Endodermal cell (in vitro differentiated cells): ENCODE measurements around the gene TEX54. TPM values are rescaled to one million over a fixed set of nuclear protein-coding genes. Genes with fewer than 3 reads are reported as not detected.
A peak's percentile ranks its signal among the peaks of the same experiment; 100 is the strongest.

Experiments
- DNase-seq: peaks from one replicate; pipeline ENCODE4 v3.0.0-alpha.2; 2017
- H3K27ac ChIP-seq: 2 replicates; pipeline ENCODE4 v1.5.1; 2013; ENCODE audit warnings: mild to moderate bottlenecking, low read depth, low read length, moderate library complexity
- H3K27me3 ChIP-seq: 2 replicates; pipeline ENCODE4 v1.6.1; 2013; ENCODE audit warnings: mild to moderate bottlenecking, low read length, moderate library complexity; ENCODE audit not compliant: insufficient read depth, control insufficient read depth, poor library complexity, severe bottlenecking
- H3K36me3 ChIP-seq: 2 replicates; pipeline ENCODE4 v1.7.0; 2013; ENCODE audit warnings: mild to moderate bottlenecking, low read length, moderate library complexity; ENCODE audit not compliant: control insufficient read depth, insufficient read depth
- H3K4me1 ChIP-seq: one replicate; pipeline ENCODE4 v1.7.0; 2013; ENCODE audit warnings: low read length; ENCODE audit not compliant: control insufficient read depth, insufficient read depth
- H3K4me3 ChIP-seq: 2 replicates; pipeline ENCODE4 v1.5.1; 2013; ENCODE audit warnings: mild to moderate bottlenecking, low read length, moderate library complexity
- H3K9ac ChIP-seq: 2 replicates; pipeline ENCODE4 v1.6.1; 2013; ENCODE audit warnings: mild to moderate bottlenecking, low read length, moderate library complexity; ENCODE audit not compliant: poor library complexity, severe bottlenecking; ENCODE audit errors: extremely low read depth
- H3K9me3 ChIP-seq: 2 replicates; pipeline ENCODE4 v1.6.1; 2013; ENCODE audit warnings: mild to moderate bottlenecking, low read length, moderate library complexity; ENCODE audit not compliant: control insufficient read depth
- H3K27ac Mint-ChIP-seq: 2 replicates; pipeline ENCODE4 v1.8.0; 2020; ENCODE audit warnings: mixed read lengths
- H3K27me3 Mint-ChIP-seq: 2 replicates; pipeline ENCODE4 v1.8.0; 2021; ENCODE audit warnings: mild to moderate bottlenecking, mixed read lengths; ENCODE audit not compliant: insufficient read depth
- H3K36me3 Mint-ChIP-seq: 2 replicates; pipeline ENCODE4 v1.8.0; 2020; ENCODE audit warnings: low read depth, mixed read lengths
- H3K4me1 Mint-ChIP-seq: 2 replicates; pipeline ENCODE4 v1.8.0; 2020; ENCODE audit warnings: mixed read lengths
- H3K4me3 Mint-ChIP-seq: 2 replicates; pipeline ENCODE4 v1.8.0; 2020; ENCODE audit warnings: mild to moderate bottlenecking, moderate library complexity, mixed read lengths
- H3K9me3 Mint-ChIP-seq: 2 replicates; pipeline ENCODE4 v1.8.0; 2020; ENCODE audit warnings: mild to moderate bottlenecking, mixed read lengths
- CTCF ChIP-seq: fragments of 200-600 bp; sonication (generic); conservative IDR thresholded peaks from 2 replicates; pipeline ENCODE4 v1.5.0; 2021; ENCODE audit warnings: antibody characterized with exemption, mild to moderate bottlenecking
- WGBS, 2 experiments: methylation state at CpG; one replicate each; pipeline versions ENCODE4 v1.1.5 to v1.1.7; 2013; ENCODE audit warnings: missing lambda C conversion rate in 2 of 2, mixed read lengths in 1 of 2; ENCODE audit not compliant: insufficient coverage in 1 of 2, insufficient read length in 1 of 2; 5-methylcytosine and 5-hydroxymethylcytosine counted together
- microRNA-seq: library from miRNA; unstranded; fragments of <30 nt; microRNA quantifications from one replicate; pipeline ENCODE4 v1.2.0, GENCODE V29; 2020; ENCODE audit warnings: borderline microRNAs expressed
- total RNA-seq, 2 donors: library from RNA; stranded (reverse); fragmentation: NEBNext Ultra II Directional in 1 of 2; extraction: Animal tissue kit (Norgen Biotek cat#: 25700) in 1 of 2; gene quantifications; 2 replicates in 1 of 2; 3 replicates in 1 of 2; pipeline ENCODE4 v1.2.1, GENCODE V29; 2021

Gene TEX54
- total RNA-seq, 2 donors from 2014 or later: not detected

GRCh38 chr11:62786318-62787004, 46.2 kb downstream of the TEX54 start:
- Histone ChIP-seq H3K27ac (peak overlapping the region; percentile 80), H3K9me3 (no peaks in the 10 kb centered on the region), H3K36me3 (peaks cover 44% of the 10 kb centered on the region), H3K9ac (peak overlapping the region; percentile 78), H3K4me3 (peak overlapping the region; percentile 97), H3K4me1 (no peaks in the 10 kb centered on the region), H3K27me3 (no peaks in the 10 kb centered on the region)
- Mint-ChIP-seq H3K9me3 (no peaks in the 10 kb centered on the region), H3K4me1 (peaks cover 9% of the 10 kb centered on the region), H3K27ac (peak overlapping the region; percentile 81), H3K27me3 (no peaks in the 10 kb centered on the region), H3K4me3 (peak overlapping the region; percentile 89), H3K36me3 (peaks cover 45% of the 10 kb centered on the region)
- peak; percentile 98 for TF ChIP-seq CTCF
- WGBS, 2 experiments: 6 to 10% methylated on average over 22 to 51 of the region's 51 CpGs
- peak; percentile 97 for DNase-seq

GRCh38 chr11:62782753-62783152, 49.9 kb downstream of the TEX54 start:
- Histone ChIP-seq H3K27ac (no peak overlapping the region), H3K4me3 (no peak overlapping the region), H3K36me3 (peaks cover 41% of the 10 kb centered on the region), H3K9me3 (no peaks in the 10 kb centered on the region), H3K4me1 (no peaks in the 10 kb centered on the region), H3K9ac (no peak overlapping the region), H3K27me3 (no peaks in the 10 kb centered on the region)
- no peak for TF ChIP-seq CTCF
- Mint-ChIP-seq H3K4me3 (no peak overlapping the region), H3K4me1 (no peaks in the 10 kb centered on the region), H3K36me3 (peaks cover 51% of the 10 kb centered on the region), H3K27ac (no peak overlapping the region), H3K9me3 (no peaks in the 10 kb centered on the region), H3K27me3 (no peaks in the 10 kb centered on the region)
- no peak for DNase-seq
- WGBS, 2 experiments: 94 to 95% methylated on average over 7 of the region's 7 CpGs

Small RNA genes within 50 kb of the gene (microRNA-seq; reads per million reads assigned to microRNA genes)
- gene MIR6514: not detected
- gene MIR6748: not detected

Other genes with a start within 250 kb of the TEX54 start
- gene TUT1, start 241.3 kb downstream of the TEX54 start, total RNA-seq: 10 to 100 TPM; 16.0 to 33.5 TPM
- 100 to 1,000 TPM; 131 to 155 TPM for gene MTA2, start 231.0 kb downstream of the TEX54 start, total RNA-seq
- gene EML3, start 220.1 kb downstream of the TEX54 start, total RNA-seq: 10 to 100 TPM; 51.5 to 57.7 TPM
- gene ROM1, start 219.6 kb downstream of the TEX54 start, total RNA-seq: 1 to 10 TPM in 1 of 2 donors, under 1 TPM in 1; 0.71 to 1.3 TPM
- 10 to 100 TPM; 38.6 to 53.9 TPM for gene B3GAT3, start 210.9 kb downstream of the TEX54 start, total RNA-seq
- gene GANAB, start 186.2 kb downstream of the TEX54 start, total RNA-seq: 100 to 1,000 TPM; 377 to 402 TPM
- gene INTS5, start 179.5 kb downstream of the TEX54 start, total RNA-seq: 10 to 100 TPM; 19.0 to 21.6 TPM
- 100 to 1,000 TPM; 125 to 140 TPM for gene C11orf98, start 167.6 kb downstream of the TEX54 start, total RNA-seq
- gene CSKMT, start 167.5 kb downstream of the TEX54 start, total RNA-seq: 10 to 100 TPM; 29.9 to 39.4 TPM
- gene UQCC3, start 161.2 kb downstream of the TEX54 start, total RNA-seq: 10 to 100 TPM in 1 of 2 donors, 1 to 10 TPM in 1; 9.2 to 11.1 TPM
- gene LBHD1, start 160.6 kb downstream of the TEX54 start, total RNA-seq: 10 to 100 TPM in 1 of 2 donors, 1 to 10 TPM in 1; 7.5 to 14.1 TPM
- 10 to 100 TPM; 89.3 to 96.6 TPM for gene UBXN1, start 153.8 kb downstream of the TEX54 start, total RNA-seq
- gene LRRN4CL, start 143.3 kb downstream of the TEX54 start, total RNA-seq: under 1 TPM; 0.55 to 0.99 TPM
- gene BSCL2, start 125.4 kb downstream of the TEX54 start, total RNA-seq: 10 to 100 TPM; 68.6 to 77.2 TPM
- gene GNG3, start 125.2 kb downstream of the TEX54 start, total RNA-seq: 1 to 10 TPM in 1 of 2 donors, under 1 TPM in 1; 0.40 to 1.7 TPM
- 10 to 100 TPM; 48.1 to 49.8 TPM for gene HNRNPUL2, start 105.4 kb downstream of the TEX54 start, total RNA-seq
- 10 to 100 TPM; 40.0 to 55.4 TPM for gene TTC9C, start 104.4 kb downstream of the TEX54 start, total RNA-seq
- gene ZBTB3, start 78.7 kb downstream of the TEX54 start, total RNA-seq: 10 to 100 TPM; 16.9 to 33.8 TPM
- gene POLR2G, start 71.3 kb downstream of the TEX54 start, total RNA-seq: 100 to 1,000 TPM; 107 to 137 TPM
- gene TAF6L, start 61.4 kb downstream of the TEX54 start, total RNA-seq: 10 to 100 TPM; 37.4 to 41.7 TPM
- gene TMEM179B, start 45.4 kb downstream of the TEX54 start, total RNA-seq: 10 to 100 TPM; 31.0 TPM
- 10 to 100 TPM; 18.4 to 21.0 TPM for gene TMEM223, start 40.8 kb downstream of the TEX54 start, total RNA-seq
- 10 to 100 TPM; 45.8 to 61.4 TPM for gene NXF1, start 27.4 kb downstream of the TEX54 start, total RNA-seq
- gene STX5, start 790 bp downstream of the TEX54 start, total RNA-seq: 10 to 100 TPM; 36.9 to 37.3 TPM
- gene WDR74, start 6.7 kb upstream of the TEX54 start, total RNA-seq: 10 to 100 TPM; 44.6 to 48.1 TPM
- gene SLC3A2, start 48.1 kb upstream of the TEX54 start, total RNA-seq: 100 to 1,000 TPM; 438 to 488 TPM
- not detected for gene CHRM1, start 88.5 kb upstream of the TEX54 start, total RNA-seq
- gene SLC22A6, start 152.1 kb upstream of the TEX54 start, total RNA-seq: not detected
- under 1 TPM in 1 of 2 donors, not detected in 1; 0.22 TPM for gene SLC22A8, start 183.0 kb upstream of the TEX54 start, total RNA-seq